Esophagus squamous epithelium (tissue), 5 donors: Measurements from ENCODE around the gene PSIP1. TPM values are rescaled to one million over a fixed set of nuclear protein-coding genes. Genes with fewer than 3 reads are reported as not detected.
"Not testable (repeated sequence)": the region's sequence is repeated elsewhere in the genome, so short reads cannot be mapped to it uniquely, and the experiment has no call there.

ENCODE experiments used
- DNase-seq: peaks from one replicate; lab custom pipeline; 2025; lab: John Stamatoyannopoulos, UW
- H3K27ac ChIP-seq, 4 donors: fragments of 200-600 bp; sonication (generic); one replicate each; pipeline ENCODE4 v1.5.1; 2016 to 2019; ENCODE audit warnings: mild to moderate bottlenecking in 1 of 4
- H3K27me3 ChIP-seq, 4 donors: fragments of 200-600 bp; sonication (generic); 1 replicate in 3 of 4; 2 replicates in 1 of 4; pipeline versions ENCODE4 v1.5.1 to v1.6.0; 2017 to 2021; ENCODE audit warnings: antibody characterized with exemption in 1 of 4
- H3K36me3 ChIP-seq, 3 donors: fragments of 200-600 bp; sonication (generic); one replicate each; pipeline ENCODE4 v1.5.1; 2016 to 2019
- H3K4me1 ChIP-seq, 3 donors: fragments of 200-600 bp; sonication (generic); one replicate each; pipeline ENCODE4 v1.5.1; 2017 to 2019
- H3K4me3 ChIP-seq, 4 donors: fragments of 200-600 bp; sonication (generic); 1 replicate in 3 of 4; 2 replicates in 1 of 4; pipeline ENCODE4 v1.5.1; 2016 to 2019; ENCODE audit warnings: mild to moderate bottlenecking in 2 of 4, moderate library complexity in 1 of 4
- H3K9me3 ChIP-seq, 3 donors: fragments of 200-600 bp; sonication (generic); one replicate each; pipeline ENCODE4 v1.5.1; 2016 to 2019
- CTCF ChIP-seq, 6 experiments: fragments of 450-650 bp in 4 of 6; fragments of 200-600 bp in 2 of 6; sonication (generic) in 2 of 6; IDR thresholded peaks; one replicate each; pipeline ENCODE4 v1.5.1; 2016 to 2019; ENCODE audit warnings: antibody characterized with exemption in 6 of 6, mild to moderate bottlenecking in 4 of 6, moderate library complexity in 4 of 6
- POLR2A ChIP-seq, 4 donors: fragments of 450-650 bp; IDR thresholded peaks; one replicate each; pipeline ENCODE4 v1.6.1; 2017; ENCODE audit warnings: antibody characterized with exemption in 4 of 4, mild to moderate bottlenecking in 4 of 4, moderate library complexity in 3 of 4
- WGBS, 2 donors: methylation state at CpG; one replicate each; pipeline ENCODE4 v1.1.5; 2018; 5-methylcytosine and 5-hydroxymethylcytosine counted together
- intact Hi-C: fragments of 100-400 bp; cut with DNase I; formaldehyde crosslinking; loops from one replicate; pipeline ENCODE4 v1.15.0; 2022
- total RNA-seq, 4 donors: library from RNA; depleted of rRNA; stranded (reverse); fragments of >200 nt; gene quantifications; one replicate each; pipeline ENCODE4 v1.1.0, GENCODE V29; 2016
- donor health status: DM: yes; HTN: yes; CAD: no.

Gene PSIP1
- total RNA-seq, 4 donors from 2014 or later: 6.7 to 26.1 (median 17.7) TPM

- WGBS, 2 donors: 71 to 75% methylated on average over 4 of the region's 4 CpGs
- Histone ChIP-seq H3K27me3 (no peaks in the 10 kb centered on the region), H3K9me3 (no peaks in the 10 kb centered on the region), H3K36me3 (no peaks in the 10 kb centered on the region), H3K4me3 (no peak overlapping the region), H3K27ac (no peak overlapping the region), H3K4me1 (no peaks in the 10 kb centered on the region)
- DNase-seq: no peak
- no peak for TF ChIP-seq CTCF (IDR thresholded peaks at IDR 0.05)
- no peak for TF ChIP-seq POLR2A (IDR thresholded peaks at IDR 0.05)
- intact Hi-C loops: no loop called here
Measured at GRCh38 chr9:15543047-15543813, 32.5 kb upstream of the PSIP1 start.

GRCh38 chr9:15542624-15543023, 31.9 kb upstream of the PSIP1 start:
- no peaks in the 10 kb centered on the region for H3K36me3 ChIP-seq
- no peak for DNase-seq
- H3K4me1 ChIP-seq: no peaks in the 10 kb centered on the region
- H3K27ac ChIP-seq: no peak overlapping the region
- intact Hi-C loops: no loop called here
- 87 to 100% methylated on average over 2 of the region's 2 CpGs for WGBS, 2 donors
- H3K27me3 ChIP-seq: no peaks in the 10 kb centered on the region
- no peak for TF ChIP-seq POLR2A (IDR thresholded peaks at IDR 0.05)
- TF ChIP-seq CTCF (IDR thresholded peaks at IDR 0.05): no peak
- no peaks in the 10 kb centered on the region for H3K9me3 ChIP-seq
- H3K4me3 ChIP-seq: no peak overlapping the region

GRCh38 chr9:15541872-15542271, 31.1 kb upstream of the PSIP1 start:
- no peaks in the 10 kb centered on the region for H3K27me3 ChIP-seq
- no peaks in the 10 kb centered on the region for H3K36me3 ChIP-seq
- WGBS, 2 donors: 31 to 32% methylated on average over 2 of the region's 2 CpGs
- H3K4me3 ChIP-seq: no peak overlapping the region
- no peaks in the 10 kb centered on the region for H3K9me3 ChIP-seq
- intact Hi-C loops: no loop called here
- no peak overlapping the region for H3K27ac ChIP-seq
- H3K4me1 ChIP-seq: no peaks in the 10 kb centered on the region
- TF ChIP-seq POLR2A (IDR thresholded peaks at IDR 0.05) (no peak), CTCF (IDR thresholded peaks at IDR 0.05) (no peak)
- DNase-seq: no peak

GRCh38 chr9:15531380-15531779, 20.6 kb upstream of the PSIP1 start:
- H3K4me3 ChIP-seq: no peak overlapping the region
- H3K27ac ChIP-seq: no peak overlapping the region
- WGBS, 2 donors: 15 to 20% methylated on average over 1 of the region's 1 CpG
- intact Hi-C loops: no loop called here
- no peaks in the 10 kb centered on the region for H3K27me3 ChIP-seq
- TF ChIP-seq POLR2A (IDR thresholded peaks at IDR 0.05) (no peak), CTCF (IDR thresholded peaks at IDR 0.05) (no peak)
- no peaks in the 10 kb centered on the region for H3K4me1 ChIP-seq
- DNase-seq: no peak
- H3K36me3 ChIP-seq: no peaks in the 10 kb centered on the region
- no peaks in the 10 kb centered on the region for H3K9me3 ChIP-seq

GRCh38 chr9:15529566-15530324, 19.0 kb upstream of the PSIP1 start:
- Histone ChIP-seq H3K36me3 (no peaks in the 10 kb centered on the region), H3K4me3 (no peak overlapping the region), H3K4me1 (no peaks in the 10 kb centered on the region), H3K27me3 (no peaks in the 10 kb centered on the region), H3K9me3 (no peaks in the 10 kb centered on the region), H3K27ac (no peak overlapping the region)
- no peak for TF ChIP-seq CTCF (IDR thresholded peaks at IDR 0.05)
- no peak for TF ChIP-seq POLR2A (IDR thresholded peaks at IDR 0.05)
- intact Hi-C loops: no loop called here
- no peak for DNase-seq
- WGBS, 2 donors: 55 to 70% methylated on average over 4 of the region's 4 CpGs

- H3K27me3 ChIP-seq, H3K4me1 ChIP-seq, DNase-seq, H3K9me3 ChIP-seq, H3K4me3 ChIP-seq, H3K27ac ChIP-seq, H3K36me3 ChIP-seq, intact Hi-C loops: not testable (repeated sequence)
- 78 to 80% methylated on average over 5 of the region's 5 CpGs for WGBS, 2 donors
Measured at GRCh38 chr9:15527035-15527434, 16.3 kb upstream of the PSIP1 start.
